ENCODE results near the gene PCA3.

GRCh38 chr9:76817489-76817888, 53.3 kb downstream of the PCA3 start:
- TF ChIP-seq CTCF (IDR thresholded peaks at IDR 0.05) (no peak), POLR2A (IDR thresholded peaks at IDR 0.05) (no peak)

Data from heart left ventricle (tissue), 13 donors.